Mesenteric fat pad (tissue), 1 donor: Measurements from ENCODE around the gene PAX3. TPM values are rescaled to one million over a fixed set of nuclear protein-coding genes. Genes with fewer than 3 reads are reported as not detected.

Experiments
- DNase-seq: peaks from one replicate; pipeline ENCODE4 v3.0.0-alpha.2; 2020; ENCODE audit warnings: low spot score
- total RNA-seq: library from RNA; stranded (reverse); fragmentation: NEBNext Ultra II Directional; extraction: Animal tissue kit (Norgen Biotek cat#: 25700); gene quantifications from one replicate; pipeline ENCODE4 v1.2.1, GENCODE V29; 2021
- donor health status: DM: yes; HTN: yes; CAD: no.

Gene PAX3
- total RNA-seq, 1 donor from 2014 or later, result not detected

DNA sequence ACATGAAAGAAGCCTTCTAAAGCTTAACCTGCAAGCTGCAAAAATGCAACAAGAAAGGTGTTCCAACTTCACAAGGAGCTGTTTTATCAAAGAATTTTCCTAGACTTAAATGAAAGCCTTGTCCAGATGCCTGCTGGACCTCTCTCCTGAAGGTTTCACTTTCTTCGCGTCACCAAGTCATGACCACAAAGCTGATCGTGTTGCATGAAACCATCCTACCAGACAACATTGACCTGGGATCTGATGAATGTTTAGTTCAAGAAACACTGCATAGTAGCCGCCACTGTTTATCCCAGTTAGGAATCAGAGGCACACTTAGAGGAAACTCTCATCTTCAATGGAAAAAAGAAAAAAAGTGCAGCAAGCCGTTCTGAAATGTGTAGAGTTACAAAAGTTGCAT is 26.9 kb downstream of the PAX3 start:
- no peak for DNase-seq

DNA sequence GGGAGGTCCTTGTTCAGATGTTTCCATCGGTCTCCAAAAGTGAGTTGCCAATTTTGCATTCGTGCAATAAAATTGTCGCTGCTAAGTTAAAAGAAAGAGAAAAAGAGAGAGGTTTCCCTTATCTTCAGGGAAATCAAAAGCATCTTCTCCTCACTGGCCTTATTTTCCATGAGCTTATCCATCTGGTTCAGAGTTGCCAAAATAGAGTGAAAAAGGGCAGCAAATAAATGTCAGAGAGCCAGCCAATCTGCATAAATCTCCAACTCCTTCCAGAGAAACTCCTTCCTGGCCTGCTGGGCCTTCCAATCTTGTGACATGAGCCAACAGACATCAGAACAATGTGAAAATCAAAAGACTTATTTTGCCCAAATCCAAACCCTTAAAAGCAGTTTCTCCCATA is 28.4 kb downstream of the PAX3 start:
- no peak for DNase-seq

DNA sequence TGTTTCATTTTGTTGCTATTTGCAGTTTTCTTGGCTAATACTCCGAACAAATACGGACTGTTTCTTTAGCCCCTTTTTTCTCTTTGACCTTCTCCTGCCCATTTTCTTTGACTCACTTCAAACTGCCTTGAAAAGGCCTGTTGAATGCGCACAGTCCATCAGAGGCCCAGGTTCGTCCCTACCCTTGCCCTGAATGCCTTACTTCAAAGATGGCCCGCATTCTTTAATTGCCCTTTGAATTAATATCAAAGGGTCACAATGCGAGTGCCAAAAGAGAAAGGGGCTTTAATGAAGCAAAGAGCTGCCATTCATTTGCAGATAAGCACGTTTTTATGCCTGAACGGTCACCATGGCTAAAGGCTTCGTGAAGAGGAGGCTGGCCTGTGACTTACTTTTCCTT is 29.7 kb downstream of the PAX3 start:
- no peak for DNase-seq

DNA sequence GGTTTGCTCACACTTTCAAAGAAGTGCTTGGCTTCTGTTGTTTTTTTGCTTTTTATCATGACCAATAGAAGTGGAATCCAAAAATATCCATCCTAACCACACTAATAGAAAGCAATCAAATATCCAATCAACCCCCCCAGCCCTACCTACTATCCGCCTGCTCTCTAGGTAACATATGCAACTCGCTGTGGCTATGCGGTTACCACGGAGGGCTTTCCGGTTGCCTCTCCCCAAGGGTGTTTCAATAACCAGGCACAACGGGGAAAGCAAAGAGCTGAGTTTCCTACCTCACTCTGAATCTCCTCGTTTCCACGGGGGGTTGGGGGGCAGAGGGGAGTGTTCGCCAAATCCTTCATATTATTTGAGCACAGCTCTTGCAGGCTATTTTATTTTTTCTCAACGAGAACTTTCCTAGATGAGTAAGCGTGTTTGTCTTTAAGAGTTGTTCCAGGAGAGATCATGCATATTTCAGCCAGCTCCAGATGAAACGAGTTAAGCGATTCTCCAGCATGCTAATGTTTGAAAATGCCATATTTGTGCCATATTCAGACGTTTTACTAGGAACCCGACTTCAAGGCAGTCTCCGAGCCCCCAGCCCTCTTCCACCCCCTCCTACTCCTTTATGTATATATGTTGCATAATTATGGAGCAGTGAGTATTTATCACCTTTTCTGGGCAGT is 30.3 kb downstream of the PAX3 start:
- no peak for DNase-seq

DNA sequence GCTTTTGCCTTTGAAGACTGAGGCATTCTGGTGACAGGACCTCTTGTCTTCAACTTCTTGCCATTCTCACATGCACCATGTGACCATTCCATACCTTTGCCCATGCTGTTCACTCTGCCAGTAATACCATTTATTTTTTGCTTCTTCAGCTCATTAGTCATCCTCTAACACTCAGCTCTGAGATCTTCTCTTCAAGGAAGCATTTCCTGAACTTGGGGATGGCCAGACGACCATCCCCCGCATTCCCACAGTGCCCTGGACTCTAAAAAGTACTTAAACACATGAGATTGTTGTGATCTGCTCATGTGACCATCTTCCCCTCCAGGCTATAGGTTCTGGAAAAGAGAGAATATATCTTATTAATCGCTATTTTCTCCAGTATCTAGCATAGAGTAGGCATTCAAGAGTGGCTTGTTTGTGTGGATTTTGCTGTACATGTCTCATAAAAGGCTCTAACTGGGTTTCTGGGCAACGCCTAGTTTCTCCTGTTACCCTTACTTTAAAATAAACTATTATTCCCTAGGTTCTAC is 33.9 kb downstream of the PAX3 start:
- no peak for DNase-seq

DNA sequence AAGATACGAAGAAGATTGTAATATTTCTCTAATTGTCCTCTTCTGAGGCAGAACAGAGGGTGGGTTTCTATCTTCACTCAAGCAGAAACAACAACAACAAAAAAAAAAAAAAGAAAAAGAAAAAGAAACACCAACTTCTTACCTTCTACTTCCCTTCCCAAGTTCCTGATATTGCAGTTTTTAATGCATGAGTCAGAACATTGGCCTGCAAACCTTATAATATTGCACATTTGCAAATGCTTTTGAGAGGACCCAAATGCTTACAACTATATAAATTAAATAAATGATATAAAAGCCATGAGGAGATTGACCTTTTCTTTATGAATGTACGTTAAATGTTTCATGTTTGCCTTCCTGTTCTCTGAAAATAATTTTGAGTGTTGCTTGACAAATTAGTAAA is 37.3 kb downstream of the PAX3 start:
- no peak for DNase-seq

DNA sequence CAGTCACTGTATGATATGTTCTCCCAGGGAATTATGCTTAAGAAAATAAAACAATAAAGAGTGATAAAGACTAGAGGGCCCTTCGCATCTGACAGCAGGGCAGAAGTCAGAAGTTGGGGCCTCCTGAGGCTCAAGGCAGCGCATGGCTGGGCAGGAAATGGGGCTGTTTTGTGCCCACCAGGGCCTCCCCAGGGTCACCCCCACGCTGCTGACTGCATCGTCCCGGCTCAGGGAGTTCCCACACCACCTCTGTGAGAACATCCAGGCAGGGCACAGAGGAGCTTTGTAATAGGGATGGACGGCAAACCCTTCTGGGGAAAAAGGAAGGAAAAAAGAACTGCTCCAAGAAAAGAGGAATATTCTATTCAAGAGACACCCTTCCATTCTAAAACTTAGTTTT is 41.2 kb downstream of the PAX3 start:
- DNase-seq, result no peak

DNA sequence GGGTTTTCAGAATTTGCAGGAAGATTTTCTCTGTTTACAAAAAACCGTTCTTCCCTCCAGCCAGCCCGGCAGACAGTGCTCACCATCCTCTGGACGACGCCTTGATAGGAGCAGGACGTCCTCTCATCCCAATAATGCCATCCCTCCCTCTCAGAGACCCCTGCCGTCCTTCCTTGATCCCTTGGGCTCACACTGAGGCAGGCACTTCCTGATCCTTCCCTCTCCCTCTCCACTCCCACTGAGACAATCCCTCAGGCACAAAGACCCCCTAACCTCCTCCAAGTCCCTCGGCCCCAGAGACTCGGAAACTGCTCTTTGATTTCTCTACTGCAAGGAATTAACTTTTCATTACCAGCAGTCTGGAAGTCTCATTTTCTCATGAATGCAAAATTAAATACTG is 42.5 kb downstream of the PAX3 start:
- no peak for DNase-seq

DNA sequence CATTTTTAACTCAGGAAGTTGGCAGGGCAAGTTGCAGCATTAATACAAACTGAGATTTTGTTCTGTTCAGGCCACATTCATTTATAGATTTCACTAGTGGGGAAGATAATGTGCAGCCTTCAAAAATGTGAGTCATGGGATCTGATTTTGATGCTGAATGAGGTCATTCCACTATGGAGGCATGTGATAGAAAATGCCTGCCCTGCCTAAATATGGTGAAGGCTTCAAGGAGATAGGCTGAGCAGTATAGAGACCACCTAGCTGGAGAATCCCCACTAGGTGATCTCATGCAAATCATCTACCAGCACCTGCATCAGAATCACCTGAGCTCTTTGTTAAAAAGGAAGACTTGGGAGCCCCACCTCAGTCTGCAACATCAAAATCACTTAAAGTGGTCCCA is 43.7 kb downstream of the PAX3 start:
- no peak for DNase-seq

DNA sequence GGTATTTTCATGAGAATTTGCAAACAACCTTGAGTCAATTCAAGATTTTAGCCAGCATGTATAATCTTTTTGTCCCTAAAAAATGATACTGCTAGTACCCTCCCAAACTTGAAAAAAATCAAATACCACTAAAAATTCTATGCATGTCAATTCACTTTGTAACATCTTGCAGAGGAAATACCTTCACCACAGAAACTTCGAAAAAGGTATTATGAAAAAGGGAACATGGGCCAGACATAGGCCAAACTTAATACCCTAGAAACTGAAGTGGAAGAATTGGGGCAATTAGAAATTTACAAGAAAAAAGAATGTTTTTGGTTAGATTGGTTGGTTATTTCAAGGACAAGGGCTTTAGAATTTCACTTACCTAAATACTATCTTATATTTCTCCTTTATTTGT is 48.5 kb downstream of the PAX3 start:
- DNase-seq, result no peak

DNA sequence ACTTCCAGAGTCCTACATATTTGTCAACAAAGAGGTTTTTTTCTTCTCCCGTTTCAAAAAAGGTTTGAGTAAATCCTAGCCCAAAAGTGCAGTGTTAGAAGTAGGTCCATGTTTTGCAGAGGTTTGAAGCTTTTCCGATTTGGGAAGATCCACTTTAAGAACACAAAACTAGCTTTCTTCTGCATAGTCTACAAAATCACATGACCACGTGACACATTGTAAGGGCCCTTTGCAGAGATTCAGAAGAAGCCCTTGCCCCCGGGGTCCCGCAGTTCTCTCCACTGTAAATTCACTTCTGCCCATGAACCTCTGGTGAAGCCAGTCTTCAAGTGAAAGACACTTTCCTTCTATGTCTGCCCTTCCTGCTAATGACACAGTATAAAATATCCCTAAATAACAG is 49.4 kb downstream of the PAX3 start:
- DNase-seq, result no peak

DNA sequence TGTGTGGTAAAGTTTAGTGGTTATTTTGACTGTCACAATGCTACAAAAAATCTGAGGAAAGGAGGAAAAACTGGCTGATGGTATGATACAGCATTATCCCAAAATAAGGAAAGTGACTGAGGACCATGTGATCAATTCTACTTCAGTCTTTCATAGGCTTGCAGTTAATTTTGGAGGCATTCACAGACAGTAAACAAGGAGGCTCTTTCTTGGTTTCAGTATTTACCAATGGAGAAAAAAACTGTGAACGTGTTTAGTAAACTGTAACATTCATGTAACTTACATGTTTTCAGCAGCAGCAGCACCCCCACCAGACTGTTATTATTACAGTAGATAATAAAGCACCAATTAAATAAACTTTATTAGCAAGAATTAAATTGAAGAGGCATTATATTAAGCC is 50.0 kb downstream of the PAX3 start:
- DNase-seq, result no peak

DNA sequence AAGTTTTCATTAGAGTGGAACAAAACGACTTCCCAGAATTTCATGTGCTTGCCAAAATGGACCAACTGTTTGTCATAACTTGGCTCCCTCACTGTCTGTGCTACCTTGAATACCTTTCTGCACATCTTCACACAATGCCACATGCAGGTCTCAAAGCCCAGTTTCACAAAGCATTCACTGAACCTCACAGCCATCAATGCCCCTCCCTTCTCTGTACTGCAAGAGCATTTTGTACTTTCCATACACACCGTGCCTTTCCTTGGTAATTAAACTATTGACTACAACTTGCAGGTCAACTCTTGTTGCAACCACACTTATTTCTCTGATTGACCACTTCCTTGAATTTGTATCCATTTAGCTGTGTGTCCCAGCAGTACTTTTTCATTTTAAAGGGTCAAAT is 50.5 kb downstream of the PAX3 start:
- no peak for DNase-seq

DNA sequence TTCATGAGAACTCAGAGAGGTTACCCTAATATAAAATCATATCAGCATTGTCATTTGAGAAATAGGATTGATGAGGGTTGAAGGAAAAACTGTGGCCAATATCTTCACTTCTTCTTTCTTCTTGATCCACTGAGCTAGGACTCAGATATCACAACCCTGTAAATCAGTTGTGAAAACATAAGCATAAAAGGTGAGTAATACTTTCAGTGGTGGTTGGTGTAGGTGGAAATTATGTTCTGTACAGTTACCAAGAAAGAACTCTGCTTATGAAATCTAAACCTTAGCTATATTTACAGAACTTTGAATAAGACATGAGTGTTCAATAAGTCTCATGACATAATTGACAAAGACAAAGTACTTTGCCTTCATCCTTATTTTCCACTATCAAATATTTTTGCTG is 56.3 kb downstream of the PAX3 start:
- no peak for DNase-seq

DNA sequence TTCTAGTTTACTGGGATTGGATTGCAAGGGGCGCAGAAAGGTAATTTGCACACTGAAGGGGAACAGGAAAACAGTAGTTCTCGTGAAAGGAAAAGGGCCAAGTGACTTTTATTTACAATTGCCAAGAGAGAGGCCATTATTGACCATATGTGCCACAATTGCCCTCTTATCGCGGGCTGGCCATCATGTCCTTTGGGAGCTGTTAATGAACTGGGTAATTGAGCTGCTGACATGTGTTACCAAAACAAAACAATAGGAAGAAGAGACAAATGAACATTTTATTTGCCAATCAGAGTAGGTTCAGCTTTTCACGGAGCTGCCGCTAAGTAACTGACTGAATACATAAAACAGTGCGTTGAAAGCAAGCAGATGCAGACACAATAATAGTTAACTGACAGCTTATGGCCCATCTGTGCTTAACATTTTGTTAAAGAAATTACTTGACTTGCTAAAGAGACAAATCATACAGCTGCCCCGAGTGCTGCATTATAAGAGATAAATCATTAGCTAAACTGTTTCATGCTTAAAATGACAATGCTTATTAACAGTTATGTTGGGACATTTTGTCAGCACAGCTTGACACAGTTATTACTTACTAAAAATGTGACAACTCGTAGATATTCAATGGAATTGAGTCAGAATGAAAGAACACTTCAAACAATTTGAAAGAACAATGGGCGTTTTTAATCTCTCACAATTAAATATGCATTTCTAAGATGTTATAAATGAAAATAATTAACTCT is 57.5 kb downstream of the PAX3 start:
- no peak for DNase-seq

DNA sequence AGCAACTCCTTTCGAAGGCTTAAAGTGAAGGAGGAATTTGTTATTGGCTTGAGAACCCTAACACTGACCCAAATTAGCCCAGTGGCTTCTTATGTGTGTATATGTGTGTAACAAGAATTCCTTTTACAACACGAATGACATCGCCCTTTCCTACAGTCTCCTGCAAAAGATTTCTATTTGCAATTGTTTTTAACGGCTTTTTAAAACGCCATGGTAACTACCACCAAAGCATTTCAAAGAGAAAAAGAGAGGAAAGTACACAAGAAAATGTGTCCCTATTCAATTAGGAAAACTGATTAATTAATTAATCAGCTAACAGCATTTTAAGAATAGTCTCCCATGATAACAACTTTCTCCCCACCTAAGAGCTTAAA is 58.1 kb downstream of the PAX3 start:
- DNase-seq, result no peak

DNA sequence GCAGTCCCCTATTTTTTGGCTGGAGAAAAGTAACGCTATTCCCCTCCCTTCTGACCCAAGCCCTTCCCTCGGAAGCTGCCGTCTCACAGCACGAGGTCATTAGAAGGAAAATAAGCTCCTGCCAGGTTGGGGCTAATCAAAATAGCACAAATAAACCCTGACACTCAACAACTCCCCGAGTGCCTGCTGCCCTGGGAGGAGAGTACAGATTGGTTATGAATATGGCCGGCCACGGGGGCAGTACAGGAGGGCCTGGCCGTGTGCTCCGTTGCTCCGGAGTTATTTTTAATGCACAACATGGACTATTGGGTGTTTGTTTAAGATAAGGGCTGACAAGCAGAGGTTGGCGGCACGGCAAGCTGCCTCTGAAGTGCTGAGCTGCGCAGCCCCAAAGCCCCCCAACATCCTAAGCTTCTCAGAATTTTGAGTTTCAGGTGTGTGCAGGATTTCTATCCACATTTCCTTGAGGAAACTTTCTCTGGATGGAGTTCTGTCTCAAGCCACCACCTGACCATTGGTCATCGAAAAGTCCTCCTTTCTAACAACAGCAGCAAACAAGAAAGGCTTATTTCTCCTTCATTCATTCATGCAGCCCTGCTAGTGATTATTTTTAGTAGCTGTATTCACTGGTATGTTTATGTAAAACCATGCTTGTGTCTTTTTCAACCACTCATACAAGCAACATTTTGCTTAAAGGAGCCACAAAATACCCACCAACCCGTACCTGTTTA is 58.7 kb downstream of the PAX3 start:
- no peak for DNase-seq

DNA sequence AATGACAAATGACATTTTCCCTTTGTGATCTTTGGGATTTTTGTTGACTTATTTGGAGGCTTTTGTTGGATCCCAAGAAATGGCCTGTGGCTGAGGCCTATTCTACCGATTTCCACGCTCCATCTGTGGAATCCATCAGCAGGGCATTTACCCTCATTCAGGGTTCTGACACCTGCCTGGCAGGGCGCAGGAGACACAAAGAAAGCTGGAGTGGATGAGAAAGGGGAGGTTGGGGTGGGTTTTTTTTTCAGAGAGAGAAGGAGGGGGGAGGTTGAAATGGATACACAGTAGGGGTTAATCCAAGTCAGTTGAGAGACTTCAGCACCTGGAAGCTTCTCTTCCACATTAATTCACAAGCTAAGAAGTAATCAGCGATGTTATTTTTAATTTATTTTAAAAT is 59.7 kb downstream of the PAX3 start:
- no peak for DNase-seq

DNA sequence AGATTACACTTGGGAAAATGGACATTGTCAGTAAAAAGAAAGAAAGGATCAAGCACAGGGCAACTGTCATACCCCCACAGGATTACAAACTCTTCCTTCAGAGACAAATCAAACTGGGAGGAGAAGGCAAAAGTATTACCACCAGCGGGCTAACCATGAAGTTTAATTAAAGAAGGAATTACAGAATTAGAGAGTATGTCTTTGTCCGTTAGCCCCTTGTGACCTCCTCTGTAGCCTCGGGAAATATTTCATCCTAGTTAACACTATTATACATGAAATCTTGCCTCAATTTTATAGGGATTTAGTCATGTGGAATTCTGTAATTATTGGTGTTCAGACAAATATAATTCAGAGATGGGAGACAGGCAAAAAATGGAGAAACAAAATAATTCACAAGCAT is 60.7 kb downstream of the PAX3 start:
- DNase-seq, result no peak

DNA sequence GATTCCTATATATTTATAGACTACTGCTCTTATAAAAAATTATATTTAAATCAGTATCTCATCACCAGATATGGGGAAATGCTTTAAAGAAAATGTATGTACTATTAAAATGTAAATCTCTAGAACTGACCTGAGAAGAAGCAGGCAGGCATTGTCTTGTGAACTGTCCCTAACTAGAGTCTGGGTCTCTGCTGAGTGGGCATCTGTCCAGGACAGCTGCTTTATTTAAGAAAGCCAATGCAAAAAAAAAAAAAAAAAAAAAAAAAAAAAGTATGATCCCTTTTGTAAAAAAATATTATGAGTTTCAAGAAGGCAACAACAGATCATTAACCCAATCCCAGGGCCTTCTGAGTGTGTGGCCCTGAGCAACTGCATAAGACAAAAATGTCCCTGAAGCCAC is 66.0 kb downstream of the PAX3 start:
- no peak for DNase-seq

DNA sequence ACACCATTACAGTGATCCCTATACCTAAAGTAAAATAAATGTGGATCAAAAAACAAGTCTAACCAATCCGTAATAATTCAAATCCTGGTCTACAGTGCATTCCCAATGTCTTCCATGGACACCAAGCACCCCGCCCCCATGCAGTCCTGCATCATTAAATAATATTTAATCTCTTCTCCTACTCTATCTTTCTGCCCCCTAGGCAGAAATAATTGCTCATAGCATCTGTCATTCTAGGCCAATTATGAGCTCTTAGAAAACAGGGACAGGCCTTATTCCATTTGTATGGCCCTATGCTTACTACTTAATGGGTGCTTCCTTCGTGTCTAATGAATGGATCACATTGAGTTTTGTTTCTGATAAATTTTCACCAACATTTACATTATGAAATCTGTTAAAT is 66.4 kb downstream of the PAX3 start:
- no peak for DNase-seq

DNA sequence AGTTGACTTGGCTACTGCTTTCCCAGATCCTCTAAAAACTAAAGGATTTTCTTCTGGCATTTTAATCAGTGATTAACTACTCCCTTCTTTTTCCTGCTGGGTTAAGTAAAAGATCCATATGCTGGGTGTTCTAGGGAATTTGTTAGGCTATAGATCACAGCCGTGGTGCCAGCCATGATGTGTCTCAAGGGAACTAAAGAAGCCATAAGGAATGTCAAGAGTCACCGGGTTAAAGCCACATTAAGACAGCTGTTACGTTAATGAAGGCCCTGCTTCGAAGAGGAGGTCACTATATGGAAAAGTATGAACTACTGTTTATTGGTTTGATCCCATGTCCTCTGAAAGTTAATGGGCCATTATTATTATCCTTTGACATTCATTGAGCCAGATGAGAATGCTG is 70.7 kb downstream of the PAX3 start:
- no peak for DNase-seq
